ENCODE results near the gene PPP1R15A. TPM values are rescaled to one million over a fixed set of nuclear protein-coding genes. Genes with fewer than 3 reads are reported as not detected.

PPP1R15A gene
- total RNA-seq, 1 experiment from 2014 or later = 17.0 TPM

DNA sequence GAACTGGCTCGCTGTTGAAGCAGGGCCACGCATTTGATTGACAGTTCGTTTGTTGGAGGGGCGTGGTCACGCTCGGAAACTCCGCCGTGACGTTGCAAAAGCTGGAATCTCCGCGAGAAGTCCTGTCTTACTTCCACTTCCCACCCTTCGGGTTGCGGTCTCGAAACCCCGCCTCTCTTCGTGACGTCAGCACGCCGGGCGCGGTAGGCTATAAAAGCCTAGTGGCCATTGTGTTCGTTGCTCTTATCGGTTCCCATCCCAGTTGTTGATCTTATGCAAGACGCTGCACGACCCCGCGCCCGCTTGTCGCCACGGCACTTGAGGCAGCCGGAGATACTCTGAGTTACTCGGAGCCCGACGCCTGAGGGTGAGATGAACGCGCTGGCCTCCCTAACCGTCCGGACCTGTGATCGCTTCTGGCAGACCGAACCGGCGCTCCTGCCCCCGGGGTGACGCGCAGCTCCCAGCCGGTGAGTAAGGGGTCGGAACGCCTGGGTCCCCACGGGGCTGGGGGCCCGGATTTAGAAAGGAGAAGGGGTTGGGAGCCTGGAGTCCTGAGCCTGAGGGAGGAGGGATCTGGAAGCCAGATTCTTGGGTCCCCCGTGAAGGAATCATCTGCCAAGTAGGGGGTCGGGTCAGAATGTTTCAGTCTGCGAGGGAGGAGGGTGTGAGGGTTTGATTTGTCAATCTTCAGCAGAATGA lies at the start of gene PPP1R15A (continued):
- no peak for TF ChIP-seq EMX1 (CRISPR knock-in tag; IDR thresholded peaks at IDR 0.05)
- no peak for TF ChIP-seq ZNF263 (CRISPR knock-in tag; IDR thresholded peaks at IDR 0.05; ENCODE audit: low read depth)
- TF ChIP-seq ETV6 (CRISPR knock-in tag; IDR thresholded peaks at IDR 0.05) = peak; percentile 45; the same call in 1 of the 2 replicates
- TF ChIP-seq HMGXB4 (CRISPR knock-in tag; IDR thresholded peaks at IDR 0.05) = no peak
- TF ChIP-seq NR2C2 (CRISPR knock-in tag; IDR thresholded peaks at IDR 0.05) = no peak
- peak; percentile 76 for TF ChIP-seq FOXK1 (CRISPR knock-in tag; IDR thresholded peaks at IDR 0.05)
- TF ChIP-seq RORB (CRISPR knock-in tag; IDR thresholded peaks at IDR 0.05) = no peak
- peak; percentile 63; the same call in 1 of the 2 replicates for TF ChIP-seq MAX (CRISPR knock-in tag; IDR thresholded peaks at IDR 0.05)
- TF ChIP-seq ZNF121 (CRISPR knock-in tag; IDR thresholded peaks at IDR 0.05) = no peak
- no peak for TF ChIP-seq CDX4 (CRISPR knock-in tag; IDR thresholded peaks at IDR 0.05; ENCODE audit: borderline replicate concordance)
- no peak for TF ChIP-seq NFE2L1 (CRISPR knock-in tag; IDR thresholded peaks at IDR 0.05)
- no peak for TF ChIP-seq OVOL2 (CRISPR knock-in tag; IDR thresholded peaks at IDR 0.05; ENCODE audit: borderline replicate concordance)
- no peak for TF ChIP-seq ZNF396 (CRISPR knock-in tag; IDR thresholded peaks at IDR 0.05; ENCODE audit: borderline replicate concordance)
- 0 out of 2 replicates have a peak, but pooled peaks have one; percentile 42 for TF ChIP-seq TEAD1 (CRISPR knock-in tag; IDR thresholded peaks at IDR 0.05)
- no peak for TF ChIP-seq ZNF232 (CRISPR knock-in tag; IDR thresholded peaks at IDR 0.05)
- TF ChIP-seq, protein P1, sequence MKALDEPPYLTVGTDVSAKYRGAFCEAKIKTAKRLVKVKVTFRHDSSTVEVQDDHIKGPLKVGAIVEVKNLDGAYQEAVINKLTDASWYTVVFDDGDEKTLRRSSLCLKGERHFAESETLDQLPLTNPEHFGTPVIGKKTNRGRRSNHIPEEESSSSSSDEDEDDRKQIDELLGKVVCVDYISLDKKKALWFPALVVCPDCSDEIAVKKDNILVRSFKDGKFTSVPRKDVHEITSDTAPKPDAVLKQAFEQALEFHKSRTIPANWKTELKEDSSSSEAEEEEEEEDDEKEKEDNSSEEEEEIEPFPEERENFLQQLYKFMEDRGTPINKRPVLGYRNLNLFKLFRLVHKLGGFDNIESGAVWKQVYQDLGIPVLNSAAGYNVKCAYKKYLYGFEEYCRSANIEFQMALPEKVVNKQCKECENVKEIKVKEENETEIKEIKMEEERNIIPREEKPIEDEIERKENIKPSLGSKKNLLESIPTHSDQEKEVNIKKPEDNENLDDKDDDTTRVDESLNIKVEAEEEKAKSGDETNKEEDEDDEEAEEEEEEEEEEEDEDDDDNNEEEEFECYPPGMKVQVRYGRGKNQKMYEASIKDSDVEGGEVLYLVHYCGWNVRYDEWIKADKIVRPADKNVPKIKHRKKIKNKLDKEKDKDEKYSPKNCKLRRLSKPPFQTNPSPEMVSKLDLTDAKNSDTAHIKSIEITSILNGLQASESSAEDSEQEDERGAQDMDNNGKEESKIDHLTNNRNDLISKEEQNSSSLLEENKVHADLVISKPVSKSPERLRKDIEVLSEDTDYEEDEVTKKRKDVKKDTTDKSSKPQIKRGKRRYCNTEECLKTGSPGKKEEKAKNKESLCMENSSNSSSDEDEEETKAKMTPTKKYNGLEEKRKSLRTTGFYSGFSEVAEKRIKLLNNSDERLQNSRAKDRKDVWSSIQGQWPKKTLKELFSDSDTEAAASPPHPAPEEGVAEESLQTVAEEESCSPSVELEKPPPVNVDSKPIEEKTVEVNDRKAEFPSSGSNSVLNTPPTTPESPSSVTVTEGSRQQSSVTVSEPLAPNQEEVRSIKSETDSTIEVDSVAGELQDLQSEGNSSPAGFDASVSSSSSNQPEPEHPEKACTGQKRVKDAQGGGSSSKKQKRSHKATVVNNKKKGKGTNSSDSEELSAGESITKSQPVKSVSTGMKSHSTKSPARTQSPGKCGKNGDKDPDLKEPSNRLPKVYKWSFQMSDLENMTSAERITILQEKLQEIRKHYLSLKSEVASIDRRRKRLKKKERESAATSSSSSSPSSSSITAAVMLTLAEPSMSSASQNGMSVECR (CRISPR knock-in tag; IDR thresholded peaks at IDR 0.05; ENCODE audit: borderline replicate concordance) = peak; percentile 67; the same call in 1 of the 2 replicates
- TF ChIP-seq, protein P2, sequence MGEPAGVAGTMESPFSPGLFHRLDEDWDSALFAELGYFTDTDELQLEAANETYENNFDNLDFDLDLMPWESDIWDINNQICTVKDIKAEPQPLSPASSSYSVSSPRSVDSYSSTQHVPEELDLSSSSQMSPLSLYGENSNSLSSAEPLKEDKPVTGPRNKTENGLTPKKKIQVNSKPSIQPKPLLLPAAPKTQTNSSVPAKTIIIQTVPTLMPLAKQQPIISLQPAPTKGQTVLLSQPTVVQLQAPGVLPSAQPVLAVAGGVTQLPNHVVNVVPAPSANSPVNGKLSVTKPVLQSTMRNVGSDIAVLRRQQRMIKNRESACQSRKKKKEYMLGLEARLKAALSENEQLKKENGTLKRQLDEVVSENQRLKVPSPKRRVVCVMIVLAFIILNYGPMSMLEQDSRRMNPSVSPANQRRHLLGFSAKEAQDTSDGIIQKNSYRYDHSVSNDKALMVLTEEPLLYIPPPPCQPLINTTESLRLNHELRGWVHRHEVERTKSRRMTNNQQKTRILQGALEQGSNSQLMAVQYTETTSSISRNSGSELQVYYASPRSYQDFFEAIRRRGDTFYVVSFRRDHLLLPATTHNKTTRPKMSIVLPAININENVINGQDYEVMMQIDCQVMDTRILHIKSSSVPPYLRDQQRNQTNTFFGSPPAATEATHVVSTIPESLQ (CRISPR knock-in tag; IDR thresholded peaks at IDR 0.05) = no peak
- no peak for TF ChIP-seq ZBTB21 (CRISPR knock-in tag; IDR thresholded peaks at IDR 0.05; ENCODE audit: borderline replicate concordance)
- TF ChIP-seq ZNF416 (CRISPR knock-in tag; IDR thresholded peaks at IDR 0.05) = 0 out of 2 replicates have a peak, but pooled peaks have one; percentile 16
- no peak for TF ChIP-seq MXD4 (CRISPR knock-in tag; IDR thresholded peaks at IDR 0.05; ENCODE audit: borderline replicate concordance)
- TF ChIP-seq GABPB1 (CRISPR knock-in tag; IDR thresholded peaks at IDR 0.05) = peak; percentile 80
- peak; percentile 81 for TF ChIP-seq SP1 (CRISPR knock-in tag; conservative IDR thresholded peaks at IDR 0.05)
- peak; percentile 80; the same call in 1 of the 2 replicates for TF ChIP-seq CREM (CRISPR knock-in tag; IDR thresholded peaks at IDR 0.05)
- no peak for TF ChIP-seq CREB1 (CRISPR knock-in tag; IDR thresholded peaks at IDR 0.05)
- TF ChIP-seq TEAD4 (CRISPR knock-in tag; IDR thresholded peaks at IDR 0.05) = no peak
- TF ChIP-seq SMAD4 (CRISPR knock-in tag; IDR thresholded peaks at IDR 0.05) = no peak
